Thyroid gland (tissue), 4 donors: ENCODE results near the gene PDLIM1.

ENCODE experiments used
- POLR2A ChIP-seq, 2 donors: fragments of 450-650 bp; IDR thresholded peaks; one replicate each; pipeline ENCODE4 v1.6.1; 2017; ENCODE audit warnings: antibody characterized with exemption in 2 of 2, mild to moderate bottlenecking in 2 of 2, moderate library complexity in 1 of 2
- TF ChIP-seq, protein P1 (sequence below), 6 experiments: fragments of 200-600 bp in 3 of 6; fragments of 450-650 bp in 3 of 6; sonication (generic) in 3 of 6; IDR thresholded peaks; one replicate each; pipeline ENCODE4 v1.5.1; 2016 to 2019; ENCODE audit warnings: antibody characterized with exemption in 6 of 6, mild to moderate bottlenecking in 2 of 6, inconsistent platforms in 1 of 6, moderate library complexity in 1 of 6

DNA sequence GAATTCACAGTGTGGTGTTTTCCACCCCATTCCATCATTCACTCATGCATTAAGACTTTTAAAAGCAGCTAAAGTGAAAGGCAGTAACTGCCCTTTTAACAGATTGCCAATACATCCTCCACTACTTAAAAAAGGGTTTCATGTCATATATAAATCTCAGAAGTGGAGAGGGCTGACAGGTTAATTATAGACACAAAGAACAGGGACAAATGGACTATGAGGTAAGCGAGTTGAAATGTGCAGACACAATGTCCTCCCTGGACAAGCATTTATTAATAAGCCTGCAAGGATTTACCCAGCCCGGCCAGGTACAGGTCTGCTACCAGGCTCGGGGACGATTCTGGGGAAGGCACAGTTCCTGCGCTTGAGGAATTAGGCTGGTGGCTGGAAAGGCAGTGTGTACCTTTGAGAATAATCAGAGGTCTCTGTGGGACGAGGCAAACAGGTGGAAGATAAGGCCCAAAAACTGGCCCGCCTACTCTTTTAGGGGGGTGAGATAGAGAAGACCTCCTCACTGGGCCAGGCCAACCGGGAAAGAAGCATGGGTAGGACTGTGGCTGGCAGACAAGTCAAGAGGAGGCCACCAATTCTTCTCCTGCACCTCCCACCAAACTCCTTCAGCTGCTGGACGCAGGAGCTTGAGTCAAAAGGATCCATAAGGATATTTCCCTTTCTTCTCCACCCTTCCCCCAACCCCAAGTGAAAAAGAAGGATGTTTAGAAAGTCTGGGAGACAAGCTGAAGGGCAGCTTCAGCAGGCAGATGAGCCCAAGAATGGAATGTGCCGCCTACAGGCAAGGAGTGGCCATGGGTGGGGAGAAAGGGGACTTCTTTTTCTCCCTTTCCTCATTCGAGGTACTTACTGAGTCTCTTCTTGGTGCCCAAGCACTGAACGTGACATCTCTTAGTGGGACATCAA is 1.5 kb downstream of the PDLIM1 start:
- TF ChIP-seq, protein P1, sequence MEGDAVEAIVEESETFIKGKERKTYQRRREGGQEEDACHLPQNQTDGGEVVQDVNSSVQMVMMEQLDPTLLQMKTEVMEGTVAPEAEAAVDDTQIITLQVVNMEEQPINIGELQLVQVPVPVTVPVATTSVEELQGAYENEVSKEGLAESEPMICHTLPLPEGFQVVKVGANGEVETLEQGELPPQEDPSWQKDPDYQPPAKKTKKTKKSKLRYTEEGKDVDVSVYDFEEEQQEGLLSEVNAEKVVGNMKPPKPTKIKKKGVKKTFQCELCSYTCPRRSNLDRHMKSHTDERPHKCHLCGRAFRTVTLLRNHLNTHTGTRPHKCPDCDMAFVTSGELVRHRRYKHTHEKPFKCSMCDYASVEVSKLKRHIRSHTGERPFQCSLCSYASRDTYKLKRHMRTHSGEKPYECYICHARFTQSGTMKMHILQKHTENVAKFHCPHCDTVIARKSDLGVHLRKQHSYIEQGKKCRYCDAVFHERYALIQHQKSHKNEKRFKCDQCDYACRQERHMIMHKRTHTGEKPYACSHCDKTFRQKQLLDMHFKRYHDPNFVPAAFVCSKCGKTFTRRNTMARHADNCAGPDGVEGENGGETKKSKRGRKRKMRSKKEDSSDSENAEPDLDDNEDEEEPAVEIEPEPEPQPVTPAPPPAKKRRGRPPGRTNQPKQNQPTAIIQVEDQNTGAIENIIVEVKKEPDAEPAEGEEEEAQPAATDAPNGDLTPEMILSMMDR (IDR thresholded peaks at IDR 0.05), result peak in 3 of 6 experiments; percentile 8 to 15 (median 13)
- no peak for TF ChIP-seq POLR2A (IDR thresholded peaks at IDR 0.05)
